GM18907 (cell line): ENCODE results near the gene RND2.
"Not testable (repeated sequence)": the region's sequence is repeated elsewhere in the genome, so short reads cannot be mapped to it uniquely, and the experiment has no call there.

Experiments
- ATAC-seq: cut with Tn5 transposase; IDR thresholded peaks from one replicate; pipeline ENCODE4 v1.9.1; 2021; ENCODE audit warnings: mild to moderate bottlenecking, moderate library complexity; ENCODE audit not compliant: unreplicated experiment

The RND2 gene

GRCh38 chr17:43024407-43025289, at the start of gene RND2:
Gene RND2 (plus strand): TSS chr17:43025231. CDS start chr17:43025348, 117 bp downstream.
- peak; percentile 43 for ATAC-seq

GRCh38 chr17:42975265-42975664, 49.8 kb upstream of the RND2 start:
- no peak for ATAC-seq

GRCh38 chr17:42975701-42976100, 49.3 kb upstream of the RND2 start:
- not testable (repeated sequence) for ATAC-seq

GRCh38 chr17:42979511-42980273, 45.3 kb upstream of the RND2 start, which contains the start of gene PTGES3L:
Gene PTGES3L (minus strand): TSS chr17:42980080. CDS start chr17:42980053, 27 bp downstream.
- ATAC-seq, result peak; percentile 34

- peak; percentile 69 for ATAC-seq
Measured at GRCh38 chr17:42980274-42980765, 44.7 kb upstream of the RND2 start, which contains the start of gene RUNDC1. Gene RUNDC1 (plus strand): TSS chr17:42980565. CDS start chr17:42980577, 12 bp downstream.

- ATAC-seq, result peak; percentile 46
Measured at GRCh38 chr17:42980766-42981397, 44.1 kb upstream of the RND2 start.

GRCh38 chr17:42982266-42982665, 42.8 kb upstream of the RND2 start:
- ATAC-seq, result no peak

GRCh38 chr17:42985225-42985624, 39.8 kb upstream of the RND2 start:
- ATAC-seq, result peak; percentile 34

GRCh38 chr17:42989141-42989540, 35.9 kb upstream of the RND2 start:
- ATAC-seq, result no peak

- no peak for ATAC-seq
Measured at GRCh38 chr17:42989726-42990652, 35.0 kb upstream of the RND2 start.

- no peak for ATAC-seq
Measured at GRCh38 chr17:42991471-42991870, 33.6 kb upstream of the RND2 start.

- ATAC-seq, result no peak
Measured at GRCh38 chr17:42992872-42993271, 32.2 kb upstream of the RND2 start.

GRCh38 chr17:42993913-42994312, 31.1 kb upstream of the RND2 start:
- ATAC-seq, result not testable (repeated sequence)

- no peak for ATAC-seq
Measured at GRCh38 chr17:42997390-42997983, 27.5 kb upstream of the RND2 start.

GRCh38 chr17:42997984-42998938, 26.8 kb upstream of the RND2 start, which contains the start of gene RPL27:
Gene RPL27 (plus strand): TSS chr17:42998419. CDS start chr17:42998751, 332 bp downstream.
- ATAC-seq, result peak; percentile 90

GRCh38 chr17:42999003-42999525, 26.0 kb upstream of the RND2 start:
- ATAC-seq, result no peak

- ATAC-seq, result not testable (repeated sequence)
Measured at GRCh38 chr17:43000894-43001293, 24.1 kb upstream of the RND2 start.
